Upper lobe of left lung (tissue), 4 donors: ENCODE data around the gene PHETA1.

Experiments used
- CTCF ChIP-seq, 6 experiments: fragments of 450-650 bp in 4 of 6; fragments of 200-600 bp in 2 of 6; sonication (generic) in 2 of 6; IDR thresholded peaks; one replicate each; pipeline ENCODE4 v1.5.1; 2016 to 2019; ENCODE audit warnings: antibody characterized with exemption in 6 of 6
- EP300 ChIP-seq, 4 donors: sonication (generic); formaldehyde crosslinking; IDR thresholded peaks; one replicate each; pipeline ENCODE4 v1.5.1; 2017; ENCODE audit warnings: antibody characterized with exemption in 4 of 4, control low read depth in 2 of 4
- POLR2A ChIP-seq, 4 donors: fragments of 450-650 bp; IDR thresholded peaks; one replicate each; pipeline ENCODE4 v1.5.1; 2016 to 2017; ENCODE audit warnings: antibody characterized with exemption in 4 of 4, mild to moderate bottlenecking in 2 of 4
- POLR2AphosphoS5 ChIP-seq, 2 donors: sonication (generic); formaldehyde crosslinking; IDR thresholded peaks; one replicate each; pipeline ENCODE4 v1.5.1; 2017; ENCODE audit warnings: antibody characterized with exemption in 2 of 2

- TF ChIP-seq CTCF (IDR thresholded peaks at IDR 0.05) (no peak), POLR2A (IDR thresholded peaks at IDR 0.05) (no peak), POLR2AphosphoS5 (IDR thresholded peaks at IDR 0.05) (no peak), EP300 (IDR thresholded peaks at IDR 0.05) (no peak)
Observed at GRCh38 chr12:111412007-111412829, 43.3 kb upstream of the PHETA1 start.
